ENCODE results near the gene OTUD3.

GRCh38 chr1:19859876-19860275 is 22.3 kb upstream of the OTUD3 start:
- TF ChIP-seq, protein P1, sequence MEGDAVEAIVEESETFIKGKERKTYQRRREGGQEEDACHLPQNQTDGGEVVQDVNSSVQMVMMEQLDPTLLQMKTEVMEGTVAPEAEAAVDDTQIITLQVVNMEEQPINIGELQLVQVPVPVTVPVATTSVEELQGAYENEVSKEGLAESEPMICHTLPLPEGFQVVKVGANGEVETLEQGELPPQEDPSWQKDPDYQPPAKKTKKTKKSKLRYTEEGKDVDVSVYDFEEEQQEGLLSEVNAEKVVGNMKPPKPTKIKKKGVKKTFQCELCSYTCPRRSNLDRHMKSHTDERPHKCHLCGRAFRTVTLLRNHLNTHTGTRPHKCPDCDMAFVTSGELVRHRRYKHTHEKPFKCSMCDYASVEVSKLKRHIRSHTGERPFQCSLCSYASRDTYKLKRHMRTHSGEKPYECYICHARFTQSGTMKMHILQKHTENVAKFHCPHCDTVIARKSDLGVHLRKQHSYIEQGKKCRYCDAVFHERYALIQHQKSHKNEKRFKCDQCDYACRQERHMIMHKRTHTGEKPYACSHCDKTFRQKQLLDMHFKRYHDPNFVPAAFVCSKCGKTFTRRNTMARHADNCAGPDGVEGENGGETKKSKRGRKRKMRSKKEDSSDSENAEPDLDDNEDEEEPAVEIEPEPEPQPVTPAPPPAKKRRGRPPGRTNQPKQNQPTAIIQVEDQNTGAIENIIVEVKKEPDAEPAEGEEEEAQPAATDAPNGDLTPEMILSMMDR (conservative IDR thresholded peaks at IDR 0.05 in 1 of 2, IDR thresholded peaks at IDR 0.05 in 1 of 2; ENCODE audit: extremely low read depth in 1 of 2, insufficient read depth in 1 of 2, low read depth in 1 of 2, low read length in 2 of 2), result no peak
- no peak for TF ChIP-seq EZH2 (IDR thresholded peaks at IDR 0.05; ENCODE audit: borderline replicate concordance, low read length)

All from mammary epithelial cell (primary cell).